DND-41 (cell line): Measurements from ENCODE around the gene IP6K3.

ENCODE experiments used
- ATAC-seq: fragments of 200-7000 bp; cut with Tn5 transposase; 3 replicates; pipeline ENCODE4 v1.9.1; 2021; ENCODE audit warnings: low read depth; ENCODE audit not compliant: insufficient read depth
- DNase-seq: peaks from one replicate; pipeline ENCODE4 v3.0.0-alpha.2; 2020
- H2AFZ ChIP-seq: 2 replicates; pipeline ENCODE4 v1.6.0; 2012; ENCODE audit warnings: low read depth, low read length
- H3K27ac ChIP-seq: 2 replicates; pipeline ENCODE4 v1.5.1; 2012; ENCODE audit warnings: low read length, inconsistent platforms
- H3K27me3 ChIP-seq: fragments of 200-600 bp; sonication (generic); 2 replicates; pipeline ENCODE4 v1.6.0; 2012; ENCODE audit warnings: low read length, mild to moderate bottlenecking, inconsistent platforms; ENCODE audit not compliant: insufficient read depth, poor library complexity
- H3K36me3 ChIP-seq: 2 replicates; pipeline ENCODE4 v1.5.1; 2012; ENCODE audit warnings: low read length, inconsistent platforms; ENCODE audit not compliant: insufficient read depth
- H3K4me1 ChIP-seq: 2 replicates; pipeline ENCODE4 v1.5.1; 2012; ENCODE audit warnings: mild to moderate bottlenecking, low read length; ENCODE audit not compliant: insufficient read depth
- H3K4me2 ChIP-seq: 2 replicates; pipeline ENCODE4 v1.6.0; 2012; ENCODE audit warnings: mild to moderate bottlenecking, moderate library complexity, low read length, inconsistent platforms; ENCODE audit not compliant: insufficient read depth
- H3K4me3 ChIP-seq, 2 experiments: fragments of 200-600 bp in 1 of 2; shearing (Covaris generic) in 1 of 2; 2 replicates each; pipeline ENCODE4 v1.5.1; 2012 to 2016; ENCODE audit warnings: inconsistent platforms in 2 of 2, low read length in 2 of 2, mild to moderate bottlenecking in 2 of 2, low read depth in 1 of 2, moderate library complexity in 1 of 2
- H3K79me2 ChIP-seq: 2 replicates; pipeline ENCODE4 v1.6.0; 2012; ENCODE audit warnings: low read length, inconsistent platforms; ENCODE audit not compliant: insufficient read depth
- H3K9ac ChIP-seq: 2 replicates; pipeline ENCODE4 v1.6.0; 2012; ENCODE audit warnings: low read depth, mild to moderate bottlenecking, inconsistent platforms, low read length, moderate library complexity
- H3K9me3 ChIP-seq: 2 replicates; pipeline ENCODE4 v1.5.1; 2012; ENCODE audit warnings: low read length, moderate library complexity, mild to moderate bottlenecking, inconsistent platforms; ENCODE audit not compliant: insufficient read depth, severe bottlenecking
- H4K20me1 ChIP-seq: 2 replicates; pipeline ENCODE4 v1.6.0; 2012; ENCODE audit warnings: low read length; ENCODE audit not compliant: insufficient read depth
- EZH2 ChIP-seq: IDR thresholded peaks from 3 replicates; pipeline ENCODE4 v1.6.1; 2012; ENCODE audit warnings: borderline replicate concordance, low read depth, mild to moderate bottlenecking, moderate library complexity, low read length, inconsistent platforms; ENCODE audit not compliant: severe bottlenecking
- TF ChIP-seq, protein P1 (sequence below): IDR thresholded peaks from 2 replicates; pipeline ENCODE4 v1.5.1; 2012; ENCODE audit warnings: borderline replicate concordance, low read length, moderate library complexity, mild to moderate bottlenecking; ENCODE audit not compliant: poor library complexity, severe bottlenecking; ENCODE audit errors: extremely low read depth

Gene IP6K3

GRCh38 chr6:33700391-33701050 is 46.2 kb downstream of the IP6K3 start:
- Histone ChIP-seq H4K20me1 (peaks cover 15% of the 10 kb centered on the region), H3K79me2 (no peaks in the 10 kb centered on the region), H3K27ac (no peak overlapping the region), H3K9ac (no peak overlapping the region), H3K9me3 (no peaks in the 10 kb centered on the region), H3K4me1 (no peaks in the 10 kb centered on the region), H2AFZ (no peak overlapping the region), H3K36me3 (peaks cover 74% of the 10 kb centered on the region), H3K4me3 (no peak overlapping the region), H3K4me2 (no peak overlapping the region), H3K27me3 (no peaks in the 10 kb centered on the region)
- TF ChIP-seq, protein P1, sequence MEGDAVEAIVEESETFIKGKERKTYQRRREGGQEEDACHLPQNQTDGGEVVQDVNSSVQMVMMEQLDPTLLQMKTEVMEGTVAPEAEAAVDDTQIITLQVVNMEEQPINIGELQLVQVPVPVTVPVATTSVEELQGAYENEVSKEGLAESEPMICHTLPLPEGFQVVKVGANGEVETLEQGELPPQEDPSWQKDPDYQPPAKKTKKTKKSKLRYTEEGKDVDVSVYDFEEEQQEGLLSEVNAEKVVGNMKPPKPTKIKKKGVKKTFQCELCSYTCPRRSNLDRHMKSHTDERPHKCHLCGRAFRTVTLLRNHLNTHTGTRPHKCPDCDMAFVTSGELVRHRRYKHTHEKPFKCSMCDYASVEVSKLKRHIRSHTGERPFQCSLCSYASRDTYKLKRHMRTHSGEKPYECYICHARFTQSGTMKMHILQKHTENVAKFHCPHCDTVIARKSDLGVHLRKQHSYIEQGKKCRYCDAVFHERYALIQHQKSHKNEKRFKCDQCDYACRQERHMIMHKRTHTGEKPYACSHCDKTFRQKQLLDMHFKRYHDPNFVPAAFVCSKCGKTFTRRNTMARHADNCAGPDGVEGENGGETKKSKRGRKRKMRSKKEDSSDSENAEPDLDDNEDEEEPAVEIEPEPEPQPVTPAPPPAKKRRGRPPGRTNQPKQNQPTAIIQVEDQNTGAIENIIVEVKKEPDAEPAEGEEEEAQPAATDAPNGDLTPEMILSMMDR: peak; percentile 50
- no peak for TF ChIP-seq EZH2
- DNase-seq: peak; percentile 51
- peak; percentile 64; the same call in 2 of the 3 replicates for ATAC-seq

DNA sequence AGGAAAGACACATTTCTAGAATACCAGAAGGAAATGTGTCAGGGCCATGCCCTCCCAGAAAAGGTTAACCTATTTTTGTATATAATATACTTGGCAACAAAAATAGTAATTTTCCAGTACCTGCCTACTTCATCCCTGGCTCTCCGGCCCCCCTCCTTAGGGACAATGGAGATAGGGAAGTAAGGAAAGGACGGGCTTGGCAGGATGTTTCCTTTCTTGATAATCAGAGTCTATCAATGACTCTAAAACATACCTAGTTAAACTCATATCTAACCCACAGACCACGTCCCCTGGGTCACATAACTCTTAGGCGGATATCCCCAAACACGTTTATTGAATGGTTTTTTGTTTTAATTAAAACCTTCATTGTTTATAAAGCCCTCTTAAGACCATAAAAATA is 47.0 kb downstream of the IP6K3 start:
- peaks cover 81% of the 10 kb centered on the region for H3K36me3 ChIP-seq
- no peaks in the 10 kb centered on the region for H3K9me3 ChIP-seq
- H2AFZ ChIP-seq: no peak overlapping the region
- no peak overlapping the region for H3K4me2 ChIP-seq
- H3K9ac ChIP-seq: no peak overlapping the region
- H3K27ac ChIP-seq: no peak overlapping the region
- no peaks in the 10 kb centered on the region for H3K4me1 ChIP-seq
- no peak for DNase-seq
- H3K79me2 ChIP-seq: no peaks in the 10 kb centered on the region
- H4K20me1 ChIP-seq: peaks cover 21% of the 10 kb centered on the region
- H3K27me3 ChIP-seq: no peaks in the 10 kb centered on the region
- no peak overlapping the region for H3K4me3 ChIP-seq
- TF ChIP-seq, protein P1: no peak
- no peak for TF ChIP-seq EZH2
- ATAC-seq: no peak

DNA sequence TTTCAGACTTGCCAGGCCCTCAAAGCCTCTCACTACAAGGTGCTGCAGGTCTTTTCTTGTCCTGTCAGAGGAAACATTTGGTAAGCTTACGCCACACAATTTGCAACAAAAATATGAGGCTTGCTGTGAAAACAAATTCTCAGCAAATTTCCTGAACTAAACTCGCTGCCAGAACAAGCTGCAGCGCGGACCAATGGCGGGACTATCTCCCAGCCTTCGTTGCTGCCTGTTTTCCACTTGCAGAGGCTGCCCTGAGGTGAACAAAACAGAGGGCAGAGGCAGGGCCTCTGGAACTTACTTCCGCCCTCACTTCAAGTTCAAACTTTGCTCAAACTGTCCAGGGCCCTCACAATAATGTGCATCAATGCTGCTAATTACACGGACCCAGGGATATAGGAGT is 47.6 kb downstream of the IP6K3 start:
- Histone ChIP-seq H3K27ac (no peak overlapping the region), H3K79me2 (no peaks in the 10 kb centered on the region), H3K9ac (no peak overlapping the region), H4K20me1 (peaks cover 25% of the 10 kb centered on the region), H3K4me1 (no peaks in the 10 kb centered on the region), H3K36me3 (peaks cover 81% of the 10 kb centered on the region), H2AFZ (no peak overlapping the region), H3K4me3 (no peak overlapping the region), H3K9me3 (no peaks in the 10 kb centered on the region), H3K27me3 (no peaks in the 10 kb centered on the region), H3K4me2 (no peak overlapping the region)
- TF ChIP-seq, protein P1: no peak
- TF ChIP-seq EZH2: no peak
- ATAC-seq (no peak), DNase-seq (no peak)

DNA sequence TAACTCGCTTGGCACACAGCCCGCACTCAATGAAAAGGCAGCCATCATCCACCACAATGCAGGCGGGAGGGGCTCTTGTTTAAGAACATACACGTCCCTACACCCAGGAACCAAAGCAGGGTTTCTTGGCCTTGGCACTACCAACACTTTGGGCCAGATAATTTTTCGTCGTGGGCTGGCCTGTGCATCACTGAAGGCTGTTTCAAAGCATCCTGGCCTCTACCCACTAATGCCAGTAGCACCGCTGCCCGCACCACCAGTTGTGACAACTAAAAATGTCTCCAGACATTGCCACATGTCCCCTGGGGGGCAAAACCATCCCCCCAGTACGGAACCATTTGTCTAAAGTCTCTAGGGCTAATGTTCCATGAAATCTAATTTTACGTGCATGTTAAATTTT is 48.2 kb downstream of the IP6K3 start:
- Histone ChIP-seq H3K79me2 (no peaks in the 10 kb centered on the region), H3K36me3 (peaks cover 84% of the 10 kb centered on the region), H3K9me3 (no peaks in the 10 kb centered on the region), H4K20me1 (peaks cover 25% of the 10 kb centered on the region), H3K4me3 (no peak overlapping the region), H3K9ac (no peak overlapping the region), H3K4me1 (no peaks in the 10 kb centered on the region), H3K27ac (no peak overlapping the region), H3K27me3 (no peaks in the 10 kb centered on the region), H2AFZ (no peak overlapping the region), H3K4me2 (no peak overlapping the region)
- no peak for ATAC-seq
- no peak for DNase-seq
- no peak for TF ChIP-seq EZH2
